Stimulated activated CD4-positive, alpha-beta T cell treated with anti-CD3 and anti-CD28 coated beads, Interleukin-1b, Interleukin-23, amount 100 ng/mL, for 4 hours (primary cell): ENCODE results near the gene NDST1.

Experiments
- DNase-seq, 2 donors: peaks; one replicate each; pipeline ENCODE4 v3.0.0-alpha.2; 2020; ENCODE audit warnings: low read depth in 2 of 2

The NDST1 gene

GRCh38 chr5:150544611-150545219, 36.8 kb downstream of the NDST1 start:
- peak; percentile 29 to 42 for DNase-seq

DNA sequence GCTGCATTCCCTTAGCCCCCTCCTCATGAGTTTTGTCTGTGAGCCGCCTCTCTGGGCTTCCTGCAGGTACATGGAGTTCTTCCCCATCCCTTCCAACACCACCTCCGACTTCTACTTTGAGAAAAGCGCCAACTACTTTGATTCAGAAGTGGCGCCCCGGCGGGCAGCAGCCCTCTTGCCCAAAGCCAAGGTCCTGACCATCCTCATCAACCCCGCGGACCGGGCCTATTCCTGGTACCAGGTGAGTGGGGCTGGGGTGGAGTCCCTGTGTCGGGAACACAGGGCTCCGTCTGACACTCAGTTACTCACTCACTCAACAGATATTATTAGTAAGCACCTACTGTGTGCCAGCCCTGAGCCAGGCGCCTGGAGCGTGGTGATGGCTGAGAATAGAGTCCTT, 37.3 kb downstream of the NDST1 start:
- DNase-seq, result no peak

GRCh38 chr5:150548123-150548522, 40.2 kb downstream of the NDST1 start:
- DNase-seq, result no peak

- DNase-seq, result no peak
These were observed 41.8 kb downstream of the NDST1 start for GRCh38 chr5:150549735-150550134.

DNA sequence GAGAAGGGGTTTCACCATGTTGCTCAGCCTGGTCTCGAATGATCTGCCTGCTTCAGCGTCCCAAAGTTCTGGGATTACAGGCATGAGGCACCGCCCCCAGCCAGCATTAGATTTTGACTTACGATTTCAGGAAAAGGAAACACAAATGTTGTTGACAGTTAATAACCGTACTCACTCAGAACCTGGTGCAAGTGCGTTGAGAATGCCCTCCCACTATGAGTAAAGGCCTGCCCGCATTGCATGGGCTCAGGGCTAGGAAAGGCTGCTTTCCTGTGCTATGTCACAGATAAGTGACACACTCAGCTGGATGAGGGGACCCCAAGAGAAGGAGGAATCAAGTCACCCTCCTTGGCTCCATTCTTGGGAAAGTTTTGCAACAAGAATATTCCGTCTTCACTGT, 42.4 kb downstream of the NDST1 start:
- no peak for DNase-seq

- no peak for DNase-seq
These were observed 43.1 kb downstream of the NDST1 start for GRCh38 chr5:150551066-150551465.

DNA sequence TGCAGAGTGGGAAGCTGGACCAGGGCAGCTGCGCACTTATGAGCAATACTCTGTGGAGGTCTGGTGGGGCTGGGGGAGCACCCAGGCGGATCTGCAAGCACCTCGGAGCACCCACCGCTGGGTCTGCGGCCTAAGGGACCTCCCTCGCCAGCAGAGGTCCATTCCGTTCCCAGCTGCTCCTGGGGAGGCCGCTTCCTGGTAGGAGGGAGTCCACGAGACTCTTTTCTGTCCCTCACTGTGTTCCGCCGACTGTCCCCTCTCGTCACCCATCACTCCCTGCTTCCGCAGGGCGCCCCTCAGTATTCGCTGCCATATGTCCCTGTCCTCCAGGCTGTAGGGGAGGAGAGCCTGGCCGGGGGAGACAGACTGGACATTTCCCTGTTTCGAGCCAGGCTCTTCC, 45.5 kb downstream of the NDST1 start:
- DNase-seq, result no peak

GRCh38 chr5:150553911-150554310, 46.0 kb downstream of the NDST1 start:
- DNase-seq, result no peak

DNA sequence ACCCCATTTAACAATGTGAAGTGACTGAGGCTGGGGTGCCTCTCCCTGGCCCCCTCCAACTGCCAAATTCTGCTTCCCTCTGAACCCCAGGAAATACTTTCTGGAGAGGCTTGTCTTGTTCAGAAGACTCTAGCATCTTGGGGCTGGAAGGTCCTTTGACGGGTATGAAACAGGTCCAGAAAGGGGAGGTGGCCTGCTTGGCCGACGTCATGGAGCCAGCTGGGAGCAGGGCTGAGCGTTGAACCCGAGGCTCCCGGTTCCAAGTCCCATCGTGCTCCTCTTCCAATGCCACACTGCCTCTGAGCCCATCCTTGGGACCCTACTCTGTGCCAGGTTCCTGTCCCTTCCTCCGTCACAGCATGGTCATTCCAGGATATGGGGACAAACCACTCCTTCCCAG, 46.9 kb downstream of the NDST1 start:
- no peak for DNase-seq

DNA sequence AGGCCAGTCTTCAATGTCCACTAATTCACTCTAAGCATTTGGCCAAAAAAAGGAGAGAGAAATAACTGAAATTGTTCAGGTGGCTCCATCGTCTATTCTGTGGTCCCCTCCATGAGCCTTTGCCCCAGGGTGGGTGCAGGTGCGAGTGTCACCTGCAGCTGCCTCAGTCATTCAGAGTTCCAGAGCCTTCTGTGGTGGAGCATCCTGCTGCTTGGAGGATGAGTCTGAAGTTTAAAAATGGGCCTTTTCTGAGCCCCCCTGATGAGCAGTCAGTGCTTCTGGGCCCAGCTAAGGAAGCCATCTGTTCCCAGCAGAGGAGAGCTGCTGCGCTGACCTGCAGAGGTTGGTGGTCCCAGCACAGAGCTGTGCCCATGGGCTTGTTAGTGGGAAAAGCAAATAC, 48.2 kb downstream of the NDST1 start:
- no peak for DNase-seq

- no peak for DNase-seq
These were observed 49.1 kb downstream of the NDST1 start for GRCh38 chr5:150556859-150557508.

- DNase-seq, result no peak
These were observed 49.6 kb downstream of the NDST1 start for GRCh38 chr5:150557509-150557872.

- no peak for DNase-seq
These were observed 50.2 kb downstream of the NDST1 start for GRCh38 chr5:150558088-150558621.

DNA sequence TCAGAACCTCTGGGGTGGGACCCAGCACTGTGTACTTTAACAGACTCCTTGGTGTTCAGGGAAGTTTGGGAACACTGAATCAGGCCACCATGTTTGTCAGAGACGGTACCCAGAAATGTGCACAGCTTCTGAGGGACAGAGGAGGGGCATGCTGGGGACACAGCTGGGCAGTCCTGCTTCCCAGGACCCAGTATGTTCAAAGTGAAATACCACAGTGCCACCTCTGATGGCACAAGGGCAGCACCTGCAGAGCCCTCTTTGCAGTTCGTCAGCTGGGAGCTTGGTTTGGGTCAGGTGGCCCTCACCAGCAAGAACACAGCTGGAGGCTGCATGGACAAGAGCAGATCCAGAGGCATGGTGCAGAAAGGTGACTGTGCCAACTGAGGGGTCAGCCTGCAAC, 51.2 kb downstream of the NDST1 start:
- no peak for DNase-seq

- DNase-seq, result no peak
These were observed 51.8 kb downstream of the NDST1 start for GRCh38 chr5:150559701-150560100.

DNA sequence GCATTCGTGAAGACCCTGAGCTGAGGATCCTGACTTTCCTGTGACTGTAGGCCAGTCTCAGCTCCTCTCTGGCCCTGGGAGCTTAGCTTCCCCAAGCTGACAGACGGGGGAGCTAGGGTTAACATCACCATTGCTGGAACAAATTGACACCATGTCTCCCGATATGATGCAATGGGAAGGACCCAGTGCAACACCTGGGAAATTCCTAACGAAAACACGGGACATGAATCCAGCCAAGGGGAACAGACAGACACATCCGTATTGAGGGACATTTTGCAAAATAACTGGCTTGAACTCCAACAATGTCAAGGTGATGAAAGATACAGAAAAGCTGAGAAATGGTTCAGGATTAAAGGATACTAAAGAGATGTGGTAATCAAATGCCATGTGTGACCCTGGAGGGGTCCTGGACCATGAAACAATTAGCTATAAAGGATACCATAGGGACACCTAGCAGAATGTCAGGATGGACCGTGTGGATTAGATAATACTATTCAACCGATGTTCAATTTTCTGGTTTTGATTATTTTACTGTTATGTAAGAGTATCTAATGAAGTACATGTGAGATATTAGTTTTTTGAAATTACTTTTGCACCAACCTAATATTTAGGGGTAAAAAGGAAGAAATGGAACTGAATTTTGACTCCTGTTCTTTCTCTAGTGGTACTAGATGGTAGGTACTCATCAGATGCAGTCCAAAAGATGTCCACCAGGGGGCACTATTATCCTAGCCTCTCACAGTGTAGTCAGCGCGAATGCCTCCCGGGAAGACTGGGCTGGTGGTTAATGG, 52.7 kb downstream of the NDST1 start:
- peak; percentile 62 to 94 for DNase-seq

- DNase-seq, result no peak
These were observed 53.2 kb downstream of the NDST1 start for GRCh38 chr5:150561192-150561512.

GRCh38 chr5:150561571-150562275, 53.8 kb downstream of the NDST1 start:
- no peak for DNase-seq

GRCh38 chr5:150562832-150563231, 54.9 kb downstream of the NDST1 start:
- DNase-seq, result no peak

DNA sequence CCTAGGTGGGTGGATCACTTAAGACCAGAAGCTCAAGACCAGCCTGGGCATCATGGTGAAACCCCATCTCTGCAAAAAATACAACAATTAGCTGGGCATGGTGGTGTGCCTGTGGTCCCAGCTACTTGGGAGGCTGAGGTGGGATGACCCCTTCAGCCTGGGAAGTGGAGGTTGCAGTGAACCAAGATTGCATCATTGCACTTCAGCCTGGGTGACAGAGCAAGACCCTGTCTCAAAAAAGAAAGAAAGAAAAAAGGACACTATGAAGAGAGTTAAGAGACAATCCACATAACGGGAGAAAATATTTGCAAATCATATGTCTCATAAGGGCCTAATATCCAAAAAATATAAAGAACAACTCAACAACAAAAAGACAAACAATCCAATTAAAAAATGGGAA, 57.9 kb downstream of the NDST1 start:
- DNase-seq, result no peak

GRCh38 chr5:150567031-150567717, 59.2 kb downstream of the NDST1 start:
- no peak for DNase-seq

DNA sequence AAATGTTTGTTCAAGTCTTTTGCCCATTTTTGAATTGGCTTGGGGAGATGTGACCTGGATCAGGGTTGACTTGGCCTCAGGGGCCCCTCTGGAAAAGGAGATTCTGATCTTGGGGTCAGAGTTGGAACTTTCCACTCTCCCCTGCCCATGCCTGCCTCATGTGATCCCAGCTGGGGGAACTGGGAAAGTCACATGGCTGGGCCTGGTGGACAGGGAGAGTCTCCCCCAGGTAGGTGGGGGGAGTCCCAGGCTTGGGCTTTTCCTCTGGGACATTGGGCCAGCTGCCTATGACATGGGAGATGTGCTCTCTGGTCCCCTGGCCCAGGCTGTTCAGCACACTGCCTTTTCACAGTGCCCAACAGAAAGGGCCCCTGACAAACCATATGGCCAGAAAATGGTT, 60.7 kb downstream of the NDST1 start:
- no peak for DNase-seq
